Breast epithelium (tissue), 3 donors: ENCODE results near the gene SLC35F4.

Source experiments
- CTCF ChIP-seq, 3 donors: fragments of 450-650 bp; IDR thresholded peaks; one replicate each; pipeline ENCODE4 v1.5.1; 2016 to 2017; ENCODE audit warnings: antibody characterized with exemption in 3 of 3, mild to moderate bottlenecking in 3 of 3, moderate library complexity in 3 of 3
- POLR2A ChIP-seq: fragments of 450-650 bp; IDR thresholded peaks from one replicate; pipeline ENCODE4 v1.6.1; 2016; ENCODE audit warnings: antibody characterized with exemption, mild to moderate bottlenecking, moderate library complexity

DNA sequence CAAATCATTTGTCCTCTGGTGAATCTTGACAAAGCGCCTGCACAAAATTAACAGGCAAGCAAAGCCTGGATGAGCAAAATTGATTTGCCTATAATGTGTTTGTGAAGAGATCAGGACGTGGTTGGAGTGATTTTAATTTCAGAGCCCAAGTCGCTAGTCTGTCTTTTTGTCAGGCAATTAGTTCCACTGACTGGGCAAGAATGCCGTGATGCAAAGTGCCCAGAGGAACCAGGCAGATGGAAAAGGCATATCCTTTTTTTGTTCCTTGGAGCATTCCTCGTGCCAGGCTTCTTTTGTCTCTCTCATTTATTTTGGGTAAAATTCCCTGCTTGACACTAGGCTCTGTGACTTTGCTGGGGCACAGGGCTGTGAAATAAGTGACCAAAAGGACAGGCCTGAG lies 306.3 kb downstream of the SLC35F4 start:
- TF ChIP-seq CTCF (IDR thresholded peaks at IDR 0.05) (no peak), POLR2A (no peak)
